K562 (cell line): ENCODE measurements around the gene USP48. TPM values are rescaled to one million over a fixed set of nuclear protein-coding genes. Genes with fewer than 3 reads are reported as not detected.

Source experiments
- ATAC-seq: fragments of 200-7000 bp; cut with Tn5 transposase; 3 replicates; pipeline ENCODE4 v1.9.1; 2020; ENCODE audit warnings: moderate library complexity
- BruUV-seq: library from RNA; stranded (reverse); fragments of 400-500 nt; replicated peaks from 2 replicates; lab custom pipeline; 2021; lab: Mats Ljungman, UMichigan
- CTCF ChIA-PET: fragments of 300-600 bp; formaldehyde crosslinking; extraction: SDS; loops from one replicate; lab custom pipeline; 2021; ENCODE audit warnings: low intra/inter-chr PET ratio; lab: Yijun Ruan, JAX
- POLR2A ChIA-PET: fragments of 300-600, 350-650 bp; sonication (Branson Sonifier 250); formaldehyde crosslinking; extraction: SDS; loops from one replicate; lab custom pipeline; 2021; ENCODE audit warnings: antibody characterized with exemption, inconsistent platforms; lab: Yijun Ruan, JAX
- DNase-seq, 4 experiments: peaks; one replicate each; pipeline versions ENCODE4 v3.0.0 to v3.0.0-alpha.2; 2011 to 2018; ENCODE audit warnings: low spot score in 3 of 4, mixed read lengths in 3 of 4; ENCODE audit errors: extremely low read depth in 1 of 4
- FAIRE-seq: peaks from 2 replicates; lab custom pipeline; 2011; peaks lifted over from hg19 to GRCh38; lab: Jason Lieb, UNC
- H2AFZ ChIP-seq: 2 replicates; pipeline ENCODE4 v1.6.0; 2011; ENCODE audit warnings: low read depth, low read length, control low read depth, inconsistent platforms
- H3K27ac ChIP-seq: fragments of 200-600 bp; 3 replicates; pipeline ENCODE4 v1.8.0; 2011; ENCODE audit warnings: low read depth, mild to moderate bottlenecking, control low read depth, inconsistent platforms, low read length, moderate library complexity, mixed read lengths; ENCODE audit errors: extremely low read depth
- H3K27me3 ChIP-seq, 2 experiments: fragments of 300-600 bp in 1 of 2; 2 replicates in 1 of 2; 3 replicates in 1 of 2; pipeline versions ENCODE4 v1.6.0 to v1.8.0; 2011; ENCODE audit warnings: inconsistent platforms in 2 of 2, low read length in 2 of 2, mild to moderate bottlenecking in 1 of 2, mixed read lengths in 1 of 2, moderate library complexity in 1 of 2; ENCODE audit not compliant: control insufficient read depth in 2 of 2, insufficient read depth in 2 of 2
- H3K36me3 ChIP-seq: fragments of 300-600 bp; 3 replicates; pipeline ENCODE4 v1.8.0; 2011; ENCODE audit warnings: mild to moderate bottlenecking, low read length, inconsistent platforms; ENCODE audit not compliant: control insufficient read depth, insufficient read depth
- H3K4me1 ChIP-seq, 2 experiments: fragments of 200-600 bp in 1 of 2; replicated peaks in 1 of 2; 2 replicates in 1 of 2; 3 replicates in 1 of 2; pipeline versions ENCODE4 v1.5.1 to v1.8.0; 2011; ENCODE audit warnings: inconsistent platforms in 2 of 2, low read length in 2 of 2, mild to moderate bottlenecking in 1 of 2, mixed read lengths in 1 of 2, moderate library complexity in 1 of 2; ENCODE audit not compliant: control insufficient read depth in 2 of 2, insufficient read depth in 2 of 2
- H3K4me2 ChIP-seq: 2 replicates; pipeline ENCODE4 v1.6.1; 2011; ENCODE audit warnings: low read length, control low read depth, inconsistent platforms, mixed read lengths; ENCODE audit not compliant: insufficient read depth
- H3K4me3 ChIP-seq: fragments of 200-600 bp; sonication (generic), shearing (Covaris generic); 2 replicates; pipeline ENCODE4 v1.5.1; 2016; ENCODE audit warnings: control low read depth, inconsistent platforms
- H3K79me2 ChIP-seq: fragments of 200-600 bp; 3 replicates; pipeline ENCODE4 v1.8.0; 2011; ENCODE audit warnings: low read length, inconsistent platforms; ENCODE audit not compliant: control insufficient read depth, insufficient read depth
- H3K9ac ChIP-seq, 2 experiments: 2 replicates each; pipeline versions ENCODE4 v1.6.0 to v1.6.1; 2011; ENCODE audit warnings: low read depth in 2 of 2, low read length in 2 of 2, control low read depth in 1 of 2, inconsistent platforms in 1 of 2, mild to moderate bottlenecking in 1 of 2, mixed read lengths in 1 of 2; ENCODE audit not compliant: insufficient read depth in 1 of 2
- H3K9me1 ChIP-seq: one replicate; pipeline ENCODE4 v1.6.0; 2011; ENCODE audit warnings: inconsistent platforms, mild to moderate bottlenecking, low read length, moderate library complexity; ENCODE audit not compliant: control insufficient read depth, insufficient read depth
- H3K9me3 ChIP-seq: replicated peaks from 2 replicates; pipeline ENCODE4 v1.5.1; 2011; ENCODE audit warnings: low read depth, low read length, inconsistent platforms; ENCODE audit not compliant: control insufficient read depth, insufficient read depth
- H4K20me1 ChIP-seq: replicated peaks from 2 replicates; pipeline ENCODE4 v1.6.1; 2011; ENCODE audit warnings: low read length, inconsistent platforms, mixed read lengths; ENCODE audit not compliant: control insufficient read depth, insufficient read depth
- FOXM1 ChIP-seq, 2 experiments: fragments of 450-650 bp in 1 of 2; sonication (generic) in 1 of 2; formaldehyde crosslinking in 1 of 2; IDR thresholded peaks; 2 replicates each; pipeline versions ENCODE4 v1.6.1 to v1.9.0; 2017 to 2022; ENCODE audit warnings: low read depth in 2 of 2, mild to moderate bottlenecking in 2 of 2, missing genetic modification reagents in 1 of 2, moderate library complexity in 1 of 2
- SNAPC5 ChIP-seq: fragments of 250-450 bp; sonication (Bioruptor Pico); IDR thresholded peaks from 2 replicates; pipeline ENCODE4 v1.8.0; 2021; ENCODE audit warnings: moderate library complexity, mild to moderate bottlenecking, inconsistent platforms
- ZNF316 ChIP-seq: fragments of 450-650 bp; IDR thresholded peaks from 2 replicates; pipeline ENCODE4 v1.6.1; 2016
- WGBS: fragments of 100-300 bp; shearing (Covaris generic); methylation state at CpG from one replicate; pipeline ENCODE4 v1.1.6; 2016; ENCODE audit warnings: low coverage, mixed read lengths; ENCODE audit not compliant: insufficient coverage; ENCODE audit errors: missing lambda C conversion rate; 5-methylcytosine and 5-hydroxymethylcytosine counted together
- in situ Hi-C: fragments of 300-500 bp; cut with MboI; formaldehyde crosslinking; loops from 4 replicates; pipeline ENCODE4 v1.15.0; 2018; ENCODE audit warnings: inconsistent platforms, mixed read lengths
- intact Hi-C: fragments of 100-400 bp; cut with micrococcal nuclease; formaldehyde crosslinking; loops from 2 replicates; pipeline ENCODE4 v1.14.2; 2022
- polyA plus RNA-seq, 8 experiments: library from polyadenylated mRNA; depleted of rRNA in 4 of 8; stranded (reverse) in 5 of 8; unstranded in 3 of 8; fragments of >200 nt; fragmentation: Nextera tagmentation in 2 of 8; fragmentation: Illumina TruSeq in 1 of 8; extraction: Ambion mirVana in 2 of 8; extraction: Trizol in 1 of 8; gene quantifications; 2 replicates each; pipeline versions ENCODE4 v1.2.1 to v1.2.3, GENCODE V29; 2011 to 2014; ENCODE audit warnings: inconsistent platforms in 1 of 8, missing spikeins in 1 of 8
- total RNA-seq, 7 experiments: library from RNA; depleted of rRNA in 6 of 7; stranded (reverse); fragments of >200 nt in 6 of 7; fragmentation: Illumina TruSeq in 2 of 7; extraction: Trizol in 2 of 7; gene quantifications; 2 replicates each; pipeline versions ENCODE4 v1.2.1 to v1.2.3, GENCODE V29; 2011 to 2021; ENCODE audit warnings: low replicate concordance in 1 of 7
- TF ChIP-seq, protein P1 (sequence below): fragments of 450-650 bp; IDR thresholded peaks from 2 replicates; pipeline ENCODE4 v1.6.1; 2017; ENCODE audit warnings: mild to moderate bottlenecking, moderate library complexity

The USP48 gene
- total and polyA plus RNA-seq, 9 of the 15 experiments (the other 6 are each of a cell fraction or from before 2014, with no cell fraction given), result 23.3 to 123 (median 106) TPM

DNA sequence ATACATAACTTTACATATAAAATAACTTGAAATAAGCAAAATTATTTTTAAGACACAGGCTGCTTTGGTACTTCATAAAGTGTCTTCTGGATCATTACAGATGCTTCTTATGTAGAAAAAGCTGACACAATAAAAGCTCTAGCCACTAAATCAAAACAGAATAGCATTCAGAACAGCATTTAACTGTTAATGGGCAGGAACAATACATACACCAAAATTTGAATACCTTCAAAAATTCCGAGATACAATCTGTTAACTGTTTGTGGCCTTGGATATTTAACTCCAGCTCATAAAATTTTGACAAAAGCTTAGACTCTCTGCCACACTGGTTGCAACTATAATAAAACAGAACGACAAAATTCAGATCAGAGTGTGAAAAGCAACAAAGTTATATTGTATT lies 31.7 kb downstream of the USP48 start:
- Histone ChIP-seq H3K27me3 (no peaks in the 10 kb centered on the region), H4K20me1 (peaks cover 7% of the 10 kb centered on the region; the same call in 1 of the 2 replicates), H3K4me2 (no peak overlapping the region), H3K79me2 (peaks cover 45% of the 10 kb centered on the region), H3K9me3 (no peaks in the 10 kb centered on the region), H3K9ac (no peak overlapping the region), H3K9me1 (peaks cover 4% of the 10 kb centered on the region), H3K4me1 (peaks cover 19 to 25% of the 10 kb centered on the region in 2 experiments), H3K4me3 (no peak overlapping the region), H3K36me3 (peaks cover 83% of the 10 kb centered on the region), H2AFZ (no peak overlapping the region), H3K27ac (no peak overlapping the region)
- CTCF ChIA-PET, result no interaction called here
- BruUV-seq, result no TSS peak
- POLR2A ChIA-PET, result interaction anchor here (0.6 to 1.2 kb wide), 4 partner anchors 11 to 59 kb away, joined by 3 to 5 read pairs (median 4); no protein-coding TSS in a partner anchor
- 69% methylated on average over 2 of the region's 2 CpGs for WGBS
- FAIRE-seq, result no peak
- intact Hi-C loops, result loop anchor here (2.0 kb wide), 1 partner anchor 32 kb away; the partner anchor contains the start of gene USP48
- TF ChIP-seq, protein P1, sequence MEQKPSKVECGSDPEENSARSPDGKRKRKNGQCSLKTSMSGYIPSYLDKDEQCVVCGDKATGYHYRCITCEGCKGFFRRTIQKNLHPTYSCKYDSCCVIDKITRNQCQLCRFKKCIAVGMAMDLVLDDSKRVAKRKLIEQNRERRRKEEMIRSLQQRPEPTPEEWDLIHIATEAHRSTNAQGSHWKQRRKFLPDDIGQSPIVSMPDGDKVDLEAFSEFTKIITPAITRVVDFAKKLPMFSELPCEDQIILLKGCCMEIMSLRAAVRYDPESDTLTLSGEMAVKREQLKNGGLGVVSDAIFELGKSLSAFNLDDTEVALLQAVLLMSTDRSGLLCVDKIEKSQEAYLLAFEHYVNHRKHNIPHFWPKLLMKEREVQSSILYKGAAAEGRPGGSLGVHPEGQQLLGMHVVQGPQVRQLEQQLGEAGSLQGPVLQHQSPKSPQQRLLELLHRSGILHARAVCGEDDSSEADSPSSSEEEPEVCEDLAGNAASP, result no peak
- TF ChIP-seq FOXM1 (IDR thresholded peaks at IDR 0.05; ENCODE audit: low read depth) (0 out of 2 replicates have a peak, but pooled peaks have one; percentile 15), FOXM1 (CRISPR knock-in tag; IDR thresholded peaks at IDR 0.05; ENCODE audit: low read depth) (no peak)
- in situ Hi-C loops, result no loop called here
- ATAC-seq, result no peak
- DNase-seq, result no peak

- CTCF ChIA-PET, result no interaction called here
- DNase-seq, result no peak
- H3K9me3 ChIP-seq, result no peaks in the 10 kb centered on the region
- peaks cover 4% of the 10 kb centered on the region for H3K9me1 ChIP-seq
- H3K36me3 ChIP-seq, result peaks cover 85% of the 10 kb centered on the region
- H3K4me1 ChIP-seq, result peaks cover 19 to 25% of the 10 kb centered on the region in 2 experiments
- in situ Hi-C loops (no loop called here), intact Hi-C loops (loop anchor here (2.0 kb wide), 1 partner anchor 32 kb away; the partner anchor contains the start of gene USP48)
- FAIRE-seq, result no peak
- no peak overlapping the region for H2AFZ ChIP-seq
- TF ChIP-seq SNAPC5 (no peak), ZNF316 (peak; percentile 20; the same call in 1 of the 2 replicates)
- BruUV-seq, result no TSS peak
- H3K4me3 ChIP-seq, result no peak overlapping the region
- H3K79me2 ChIP-seq, result peaks cover 44% of the 10 kb centered on the region
- H3K4me2 ChIP-seq, result no peak overlapping the region
- POLR2A ChIA-PET, result interaction anchor here (0.6 to 1.2 kb wide), 4 partner anchors 11 to 60 kb away, joined by 3 to 5 read pairs (median 4); no protein-coding TSS in a partner anchor
- peaks cover 7% of the 10 kb centered on the region; the same call in 1 of the 2 replicates for H4K20me1 ChIP-seq
- WGBS, result 27% methylated on average over 2 of the region's 2 CpGs
- ATAC-seq, result no peak
- no peak overlapping the region for H3K9ac ChIP-seq
- no peaks in the 10 kb centered on the region for H3K27me3 ChIP-seq
- no peak overlapping the region for H3K27ac ChIP-seq
These were observed 32.1 kb downstream of the USP48 start for GRCh38 chr1:21750841-21751240.
